Measurements from ENCODE around the gene KRT17.

Gene KRT17

GRCh38 chr17:41635121-41636097 lies 11.0 kb upstream of the KRT17 start:
- Histone ChIP-seq H3K4me3 (ENCODE audit: low read depth in 1 of 2, low read length in 2 of 2) (no peak overlapping the region), H2AFZ (ENCODE audit: low read depth, low read length) (no peak overlapping the region), H3K9me3 (ENCODE audit: insufficient read depth, low read length, severe bottlenecking) (no peaks in the 10 kb centered on the region), H3K36me3 (ENCODE audit: insufficient read depth, low read length) (no peaks in the 10 kb centered on the region), H3K27ac (ENCODE audit: low read length) (no peak overlapping the region), H3K9ac (ENCODE audit: low read depth, low read length) (no peak overlapping the region), H3K79me2 (ENCODE audit: insufficient read depth, low read length) (no peaks in the 10 kb centered on the region), H4K20me1 (ENCODE audit: insufficient read depth, low read length) (peaks cover 8% of the 10 kb centered on the region; the same call in 1 of the 2 replicates), H3K4me2 (ENCODE audit: insufficient read depth, low read length) (no peak overlapping the region), H3K27me3 (ENCODE audit: insufficient read depth, low read length, poor library complexity) (no peaks in the 10 kb centered on the region), H3K4me1 (ENCODE audit: insufficient read depth, low read length) (no peaks in the 10 kb centered on the region)
- no peak for TF ChIP-seq EZH2 (IDR thresholded peaks at IDR 0.05; ENCODE audit: borderline replicate concordance, low read depth, low read length, severe bottlenecking)
- TF ChIP-seq CTCF (IDR thresholded peaks at IDR 0.05; ENCODE audit: borderline replicate concordance, extremely low read depth, low read length, poor library complexity, severe bottlenecking), result no peak
- ATAC-seq (ENCODE audit: insufficient read depth, low read depth) (no peak), DNase-seq (no peak)

GRCh38 chr17:41634639-41635038 lies 10.3 kb upstream of the KRT17 start:
- Histone ChIP-seq H3K4me2 (ENCODE audit: insufficient read depth, low read length) (no peak overlapping the region), H3K4me1 (ENCODE audit: insufficient read depth, low read length) (no peaks in the 10 kb centered on the region), H3K9me3 (ENCODE audit: insufficient read depth, low read length, severe bottlenecking) (no peaks in the 10 kb centered on the region), H3K27ac (ENCODE audit: low read length) (no peak overlapping the region), H4K20me1 (ENCODE audit: insufficient read depth, low read length) (peaks cover 8% of the 10 kb centered on the region; the same call in 1 of the 2 replicates), H3K36me3 (ENCODE audit: insufficient read depth, low read length) (no peaks in the 10 kb centered on the region), H3K9ac (ENCODE audit: low read depth, low read length) (no peak overlapping the region), H3K4me3 (ENCODE audit: low read depth in 1 of 2, low read length in 2 of 2) (no peak overlapping the region), H3K79me2 (ENCODE audit: insufficient read depth, low read length) (no peaks in the 10 kb centered on the region), H2AFZ (ENCODE audit: low read depth, low read length) (no peak overlapping the region), H3K27me3 (ENCODE audit: insufficient read depth, low read length, poor library complexity) (no peaks in the 10 kb centered on the region)
- DNase-seq, result no peak
- no peak for TF ChIP-seq EZH2 (IDR thresholded peaks at IDR 0.05; ENCODE audit: borderline replicate concordance, low read depth, low read length, severe bottlenecking)
- TF ChIP-seq CTCF (IDR thresholded peaks at IDR 0.05; ENCODE audit: borderline replicate concordance, extremely low read depth, low read length, poor library complexity, severe bottlenecking), result no peak
- no peak for ATAC-seq (ENCODE audit: insufficient read depth, low read depth)

GRCh38 chr17:41633556-41634199 lies 9.3 kb upstream of the KRT17 start:
- Histone ChIP-seq H3K4me3 (ENCODE audit: low read depth in 1 of 2, low read length in 2 of 2) (no peak overlapping the region), H3K9me3 (ENCODE audit: insufficient read depth, low read length, severe bottlenecking) (no peaks in the 10 kb centered on the region), H3K4me1 (ENCODE audit: insufficient read depth, low read length) (no peaks in the 10 kb centered on the region), H3K27me3 (ENCODE audit: insufficient read depth, low read length, poor library complexity) (no peaks in the 10 kb centered on the region), H4K20me1 (ENCODE audit: insufficient read depth, low read length) (peaks cover 8% of the 10 kb centered on the region; the same call in 1 of the 2 replicates), H3K27ac (ENCODE audit: low read length) (no peak overlapping the region), H3K4me2 (ENCODE audit: insufficient read depth, low read length) (no peak overlapping the region), H2AFZ (ENCODE audit: low read depth, low read length) (no peak overlapping the region), H3K9ac (ENCODE audit: low read depth, low read length) (no peak overlapping the region), H3K36me3 (ENCODE audit: insufficient read depth, low read length) (no peaks in the 10 kb centered on the region), H3K79me2 (ENCODE audit: insufficient read depth, low read length) (no peaks in the 10 kb centered on the region)
- ATAC-seq (ENCODE audit: insufficient read depth, low read depth) (peak; percentile 44; the same call in 1 of the 3 replicates), DNase-seq (peak; percentile 21)
- no peak for TF ChIP-seq CTCF (IDR thresholded peaks at IDR 0.05; ENCODE audit: borderline replicate concordance, extremely low read depth, low read length, poor library complexity, severe bottlenecking)
- TF ChIP-seq EZH2 (IDR thresholded peaks at IDR 0.05; ENCODE audit: borderline replicate concordance, low read depth, low read length, severe bottlenecking), result no peak
